Adrenal gland (tissue), 5 donors: ENCODE results near the gene DCANP1.

Experiments
- CTCF ChIP-seq, 6 experiments: fragments of 450-650 bp in 4 of 6; fragments of 200-600 bp in 2 of 6; sonication (generic) in 1 of 6; IDR thresholded peaks; 1 replicate in 5 of 6; 2 replicates in 1 of 6; pipeline versions ENCODE4 v1.5.1 to v1.8.0; 2016 to 2021; ENCODE audit warnings: antibody characterized with exemption in 6 of 6, mild to moderate bottlenecking in 2 of 6, moderate library complexity in 1 of 6
- POLR2A ChIP-seq, 2 donors: fragments of 450-650 bp; IDR thresholded peaks; one replicate each; pipeline ENCODE4 v1.6.1; 2017; ENCODE audit warnings: antibody characterized with exemption in 2 of 2, mild to moderate bottlenecking in 2 of 2, moderate library complexity in 1 of 2
- donor health status: DM: no; HTN: no; CAD: no.

DNA sequence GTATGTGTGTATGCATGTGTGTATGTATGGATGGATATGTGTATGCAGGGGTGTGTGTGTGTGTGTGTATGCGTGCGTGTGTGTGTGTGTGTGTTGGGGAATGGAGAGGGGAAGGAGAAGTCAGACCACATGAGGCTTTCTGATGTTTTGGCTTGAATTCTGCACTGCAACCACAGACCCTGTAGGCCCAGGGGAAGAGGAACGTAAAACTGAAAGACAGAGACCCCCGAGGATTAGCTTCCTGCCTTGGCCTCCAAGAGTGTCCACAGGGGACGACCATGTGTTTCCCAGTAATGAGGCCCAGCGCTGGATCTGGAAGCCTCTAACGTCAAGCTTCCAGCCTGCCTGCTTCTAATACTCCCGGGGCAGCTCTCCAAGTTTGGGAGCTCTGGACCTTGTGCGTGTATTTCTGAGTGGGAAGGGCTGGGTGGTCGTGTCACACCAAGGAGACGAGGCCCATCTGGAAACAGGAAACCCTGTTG, 5.8 kb downstream of the DCANP1 start:
- TF ChIP-seq POLR2A (IDR thresholded peaks at IDR 0.05) (no peak), CTCF (IDR thresholded peaks at IDR 0.05) (no peak)
